Keratinocyte (primary cell): ENCODE data around the gene DENND1A. TPM values are rescaled to one million over a fixed set of nuclear protein-coding genes. Genes with fewer than 3 reads are reported as not detected.

Experiments
- DNase-seq: peaks from one replicate; pipeline ENCODE4 v3.0.0-alpha.2; 2011; ENCODE audit warnings: low read depth, missing footprints, low spot score
- FAIRE-seq: peaks from 2 replicates; lab custom pipeline; 2011; peaks lifted over from hg19 to GRCh38; lab: Jason Lieb, UNC
- H2AFZ ChIP-seq: 2 replicates; pipeline ENCODE4 v1.6.0; 2012; ENCODE audit warnings: low read length, control low read depth, inconsistent platforms; ENCODE audit not compliant: control insufficient read depth
- H3K27ac ChIP-seq: 2 replicates; pipeline ENCODE4 v1.5.1; 2011; ENCODE audit warnings: low read length; ENCODE audit not compliant: control insufficient read depth, insufficient read depth
- H3K27me3 ChIP-seq: 3 replicates; pipeline ENCODE4 v1.6.0; 2011; ENCODE audit warnings: low read length; ENCODE audit not compliant: control insufficient read depth, insufficient read depth; ENCODE audit errors: extremely low read depth
- H3K36me3 ChIP-seq, 2 experiments: 2 replicates in 1 of 2; 3 replicates in 1 of 2; pipeline ENCODE4 v1.5.1; 2011; ENCODE audit warnings: low read length in 2 of 2, mild to moderate bottlenecking in 1 of 2; ENCODE audit not compliant: control insufficient read depth in 2 of 2, insufficient read depth in 2 of 2; ENCODE audit errors: extremely low read depth in 1 of 2
- H3K4me1 ChIP-seq: 3 replicates; pipeline ENCODE4 v1.5.1; 2011; ENCODE audit warnings: low read length; ENCODE audit not compliant: control insufficient read depth, insufficient read depth; ENCODE audit errors: extremely low read depth
- H3K4me2 ChIP-seq: 3 replicates; pipeline ENCODE4 v1.6.0; 2011; ENCODE audit warnings: low read depth, low read length; ENCODE audit not compliant: control insufficient read depth, insufficient read depth; ENCODE audit errors: extremely low read depth
- H3K4me3 ChIP-seq, 3 experiments: fragments of 200-600 bp in 1 of 3; sonication (generic) in 1 of 3; 2 replicates in 2 of 3; 3 replicates in 1 of 3; pipeline ENCODE4 v1.5.1; 2011 to 2016; ENCODE audit warnings: low read length in 3 of 3, mild to moderate bottlenecking in 3 of 3, control low read depth in 2 of 3, inconsistent platforms in 1 of 3, low read depth in 1 of 3, mixed read lengths in 1 of 3, mixed run types in 1 of 3, moderate library complexity in 1 of 3; ENCODE audit not compliant: control insufficient read depth in 2 of 3, insufficient read depth in 2 of 3; ENCODE audit errors: extremely low read depth in 1 of 3
- H3K79me2 ChIP-seq: 2 replicates; pipeline ENCODE4 v1.6.0; 2012; ENCODE audit warnings: low read length; ENCODE audit not compliant: control insufficient read depth, insufficient read depth
- H3K9ac ChIP-seq: 3 replicates; pipeline ENCODE4 v1.6.0; 2011; ENCODE audit warnings: low read length; ENCODE audit not compliant: control insufficient read depth, insufficient read depth; ENCODE audit errors: extremely low read depth
- H3K9me1 ChIP-seq: 3 replicates; pipeline ENCODE4 v1.6.0; 2011; ENCODE audit warnings: low read length; ENCODE audit not compliant: control insufficient read depth, insufficient read depth; ENCODE audit errors: extremely low read depth
- H3K9me3 ChIP-seq: 2 replicates; pipeline ENCODE4 v1.5.1; 2012; ENCODE audit warnings: low read depth, low read length; ENCODE audit not compliant: control insufficient read depth
- H4K20me1 ChIP-seq: 3 replicates; pipeline ENCODE4 v1.6.0; 2011; ENCODE audit warnings: low read length; ENCODE audit not compliant: control insufficient read depth, insufficient read depth; ENCODE audit errors: extremely low read depth
- EZH2 ChIP-seq: IDR thresholded peaks from one replicate; pipeline ENCODE4 v1.6.1; 2012; ENCODE audit warnings: inconsistent platforms, mild to moderate bottlenecking, low read length, moderate library complexity
- dilution Hi-C: fragments of 300-500 bp; cut with MboI; formaldehyde crosslinking; loops from one replicate; pipeline ENCODE4 v1.7.0; 2020; ENCODE audit warnings: low sequenced_read_pairs; ENCODE audit not compliant: extremely low pct_ligation_motif_present
- polyA plus RNA-seq, 5 experiments: library from polyadenylated mRNA; depleted of rRNA in 3 of 5; stranded (reverse) in 3 of 5; stranded (forward) in 1 of 5; unstranded in 1 of 5; fragments of >200 nt; gene quantifications; 1 replicate in 1 of 5; 2 replicates in 3 of 5; 3 replicates in 1 of 5; pipeline versions ENCODE4 v1.2.1 to v1.2.3, GENCODE V29; 2011 to 2012; ENCODE audit warnings: missing spikeins in 2 of 5, low read depth in 1 of 5, low replicate concordance in 1 of 5
- TF ChIP-seq, protein P1 (sequence below), 3 experiments: IDR thresholded peaks in 1 of 3; conservative IDR thresholded peaks in 1 of 3; optimal IDR thresholded peaks in 1 of 3; 2 replicates in 2 of 3; 3 replicates in 1 of 3; pipeline versions ENCODE3 to v1.5.1; 2011; ENCODE audit warnings: low read length in 3 of 3, mild to moderate bottlenecking in 3 of 3, moderate library complexity in 2 of 3, control low read depth in 1 of 3, inconsistent platforms in 1 of 3; ENCODE audit not compliant: insufficient read depth in 2 of 3; ENCODE audit errors: extremely low read depth in 1 of 3

DENND1A gene
- polyA plus RNA-seq, 1 donor (not counting 4 experiments of a cell fraction or from before 2014, with no cell fraction given): 13.0 TPM

- H3K9me3 ChIP-seq: no peaks in the 10 kb centered on the region
Observed at GRCh38 chr9:123852403-123852802, 77.5 kb downstream of the DENND1A start.

GRCh38 chr9:123851851-123852250, 78.1 kb downstream of the DENND1A start:
- no peaks in the 10 kb centered on the region for H3K9me3 ChIP-seq
- no peak overlapping the region for H3K4me2 ChIP-seq
- dilution Hi-C loops: no loop called here
- no peaks in the 10 kb centered on the region for H3K9me1 ChIP-seq
- H3K27ac ChIP-seq: no peak overlapping the region
- no peak overlapping the region for H3K4me3 ChIP-seq
- no peak overlapping the region for H3K9ac ChIP-seq
- H4K20me1 ChIP-seq: no peaks in the 10 kb centered on the region
- no peak for DNase-seq
- H3K36me3 ChIP-seq: no peaks in the 10 kb centered on the region
- no peak overlapping the region for H2AFZ ChIP-seq
- no peaks in the 10 kb centered on the region for H3K79me2 ChIP-seq
- no peak for TF ChIP-seq EZH2
- TF ChIP-seq, protein P1, sequence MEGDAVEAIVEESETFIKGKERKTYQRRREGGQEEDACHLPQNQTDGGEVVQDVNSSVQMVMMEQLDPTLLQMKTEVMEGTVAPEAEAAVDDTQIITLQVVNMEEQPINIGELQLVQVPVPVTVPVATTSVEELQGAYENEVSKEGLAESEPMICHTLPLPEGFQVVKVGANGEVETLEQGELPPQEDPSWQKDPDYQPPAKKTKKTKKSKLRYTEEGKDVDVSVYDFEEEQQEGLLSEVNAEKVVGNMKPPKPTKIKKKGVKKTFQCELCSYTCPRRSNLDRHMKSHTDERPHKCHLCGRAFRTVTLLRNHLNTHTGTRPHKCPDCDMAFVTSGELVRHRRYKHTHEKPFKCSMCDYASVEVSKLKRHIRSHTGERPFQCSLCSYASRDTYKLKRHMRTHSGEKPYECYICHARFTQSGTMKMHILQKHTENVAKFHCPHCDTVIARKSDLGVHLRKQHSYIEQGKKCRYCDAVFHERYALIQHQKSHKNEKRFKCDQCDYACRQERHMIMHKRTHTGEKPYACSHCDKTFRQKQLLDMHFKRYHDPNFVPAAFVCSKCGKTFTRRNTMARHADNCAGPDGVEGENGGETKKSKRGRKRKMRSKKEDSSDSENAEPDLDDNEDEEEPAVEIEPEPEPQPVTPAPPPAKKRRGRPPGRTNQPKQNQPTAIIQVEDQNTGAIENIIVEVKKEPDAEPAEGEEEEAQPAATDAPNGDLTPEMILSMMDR (optimal IDR thresholded peaks at IDR 0.05 in 1 of 3, IDR thresholded peaks at IDR 0.05 in 1 of 3, conservative IDR thresholded peaks at IDR 0.05 in 1 of 3; ENCODE audit: extremely low read depth in 1 of 3, insufficient read depth in 2 of 3, low read length in 3 of 3): no peak
- no peaks in the 10 kb centered on the region for H3K4me1 ChIP-seq
- no peaks in the 10 kb centered on the region for H3K27me3 ChIP-seq
- no peak for FAIRE-seq

More at GRCh38 chr9:123852403-123852802, 77.5 kb downstream of the DENND1A start:
- DNase-seq: no peak
- Histone ChIP-seq H3K79me2 (no peaks in the 10 kb centered on the region), H3K27ac (no peak overlapping the region), H3K27me3 (no peaks in the 10 kb centered on the region), H2AFZ (no peak overlapping the region), H3K36me3 (no peaks in the 10 kb centered on the region), H3K9ac (no peak overlapping the region), H3K4me1 (no peaks in the 10 kb centered on the region), H3K4me2 (no peak overlapping the region), H3K9me1 (no peaks in the 10 kb centered on the region), H3K4me3 (no peak overlapping the region), H4K20me1 (no peaks in the 10 kb centered on the region)
- no peak for TF ChIP-seq EZH2
- TF ChIP-seq, protein P1 (optimal IDR thresholded peaks at IDR 0.05 in 1 of 3, IDR thresholded peaks at IDR 0.05 in 1 of 3, conservative IDR thresholded peaks at IDR 0.05 in 1 of 3; ENCODE audit: extremely low read depth in 1 of 3, insufficient read depth in 2 of 3, low read length in 3 of 3): no peak
- FAIRE-seq: no peak
- dilution Hi-C loops: no loop called here
